Gastrocnemius medialis (tissue), 4 donors: ENCODE results near the gene INPP5D. TPM values are rescaled to one million over a fixed set of nuclear protein-coding genes. Genes with fewer than 3 reads are reported as not detected.

Experiments
- ATAC-seq, 2 donors: fragments of 150-250 bp; one replicate each; pipeline ENCODE4 v1.9.1; 2016
- DNase-seq, 2 donors: peaks; one replicate each; pipeline ENCODE4 v3.0.0-alpha.2; 2019
- H3K27ac ChIP-seq, 4 donors: fragments of 200-600 bp; sonication (generic); 1 replicate in 1 of 4; 2 replicates in 3 of 4; pipeline ENCODE4 v1.5.1; 2016 to 2018; ENCODE audit warnings: mild to moderate bottlenecking in 2 of 4, moderate library complexity in 1 of 4
- H3K27me3 ChIP-seq, 3 donors: fragments of 200-600 bp; sonication (generic) in 2 of 3; 1 replicate in 1 of 3; 2 replicates in 2 of 3; pipeline versions ENCODE4 v1.5.1 to v1.6.0; 2016 to 2019; ENCODE audit warnings: mild to moderate bottlenecking in 1 of 3, moderate library complexity in 1 of 3
- H3K36me3 ChIP-seq, 2 donors: fragments of 200-600 bp; sonication (generic) in 1 of 2; one replicate each; pipeline ENCODE4 v1.5.1; 2017 to 2018
- H3K4me1 ChIP-seq, 2 donors: fragments of 200-600 bp; sonication (generic) in 1 of 2; one replicate each; pipeline ENCODE4 v1.5.1; 2016 to 2017; ENCODE audit warnings: mild to moderate bottlenecking in 2 of 2
- H3K4me3 ChIP-seq, 4 donors: fragments of 200-600 bp; sonication (generic) in 3 of 4; 1 replicate in 1 of 4; 2 replicates in 3 of 4; pipeline ENCODE4 v1.5.1; 2016 to 2019; ENCODE audit warnings: mild to moderate bottlenecking in 2 of 4
- H3K9me3 ChIP-seq, 3 donors: fragments of 200-600 bp; sonication (generic) in 2 of 3; 1 replicate in 1 of 3; 2 replicates in 2 of 3; pipeline ENCODE4 v1.5.1; 2016 to 2019
- POLR2A ChIP-seq, 2 donors: fragments of 450-650 bp; IDR thresholded peaks; one replicate each; pipeline ENCODE4 v1.6.1; 2017; ENCODE audit warnings: antibody characterized with exemption in 2 of 2, mild to moderate bottlenecking in 2 of 2, moderate library complexity in 2 of 2
- in situ Hi-C, 4 donors: fragments of 200-750 bp; cut with MboI; loops; one replicate each; pipeline versions ENCODE4 v1.15.0 to v1.8.0; 2017; ENCODE audit warnings: low sequenced_read_pairs in 4 of 4
- intact Hi-C: fragments of 100-400 bp; cut with DNase I; formaldehyde crosslinking; loops from one replicate; pipeline ENCODE4 v1.15.1; 2023; ENCODE audit warnings: low total_unique reads
- total RNA-seq, 4 donors: library from RNA; depleted of rRNA; stranded (reverse); fragments of >200 nt; gene quantifications; one replicate each; pipeline versions ENCODE4 v1.1.0 to v1.2.3, GENCODE V29; 2016
- TF ChIP-seq, protein P1 (sequence below), 5 experiments: fragments of 450-650 bp in 3 of 5; fragments of 200-600 bp in 2 of 5; sonication (generic) in 2 of 5; IDR thresholded peaks in 4 of 5; conservative IDR thresholded peaks in 1 of 5; 1 replicate in 4 of 5; 2 replicates in 1 of 5; pipeline ENCODE4 v1.5.1; 2016 to 2019; ENCODE audit warnings: antibody characterized with exemption in 5 of 5, mild to moderate bottlenecking in 3 of 5, moderate library complexity in 3 of 5

INPP5D gene
- total RNA-seq, 4 donors from 2014 or later = 1.7 to 18.7 (median 4.9) TPM

DNA sequence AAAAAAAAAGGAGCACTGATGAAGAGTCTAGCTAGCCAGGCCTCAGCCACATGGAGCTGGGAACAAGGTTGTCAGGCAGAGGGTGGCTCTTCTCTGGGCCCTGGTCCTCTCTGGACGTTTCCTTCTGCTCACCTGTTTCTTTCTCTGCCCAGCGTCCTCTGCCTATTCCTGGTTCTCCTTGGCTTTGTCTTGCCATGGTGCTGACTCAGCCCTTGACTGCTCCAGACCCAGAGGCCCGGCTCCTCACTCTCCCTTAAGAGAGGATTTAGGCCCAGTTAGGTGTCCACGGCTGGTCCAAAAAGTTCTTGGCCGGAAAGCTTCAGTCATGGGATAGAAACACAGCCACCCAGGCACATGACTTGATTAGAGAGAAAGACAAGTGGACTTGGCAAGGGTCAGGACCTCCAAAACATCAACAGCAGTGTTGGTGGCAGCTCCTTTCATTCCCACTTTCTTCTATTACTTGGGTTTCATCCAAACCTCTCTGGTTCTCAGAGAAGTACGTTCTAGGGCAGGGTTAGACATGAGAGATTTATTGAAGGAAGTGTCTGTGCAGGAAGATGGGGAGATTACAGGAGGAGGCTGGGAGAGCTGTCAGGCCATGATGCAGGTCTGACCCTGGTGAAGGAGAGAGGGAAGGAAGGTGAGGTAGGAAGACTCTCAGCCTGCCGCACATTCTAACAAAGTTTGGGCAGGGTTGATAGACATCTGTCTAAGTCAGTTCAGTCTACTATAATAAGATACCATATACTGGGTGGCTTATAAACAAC is 176.9 kb downstream of the INPP5D start:
- H3K27ac ChIP-seq = no peak overlapping the region
- H3K36me3 ChIP-seq = no peaks in the 10 kb centered on the region
- H3K4me3 ChIP-seq = no peak overlapping the region
- no peaks in the 10 kb centered on the region for H3K4me1 ChIP-seq
- TF ChIP-seq, protein P1, sequence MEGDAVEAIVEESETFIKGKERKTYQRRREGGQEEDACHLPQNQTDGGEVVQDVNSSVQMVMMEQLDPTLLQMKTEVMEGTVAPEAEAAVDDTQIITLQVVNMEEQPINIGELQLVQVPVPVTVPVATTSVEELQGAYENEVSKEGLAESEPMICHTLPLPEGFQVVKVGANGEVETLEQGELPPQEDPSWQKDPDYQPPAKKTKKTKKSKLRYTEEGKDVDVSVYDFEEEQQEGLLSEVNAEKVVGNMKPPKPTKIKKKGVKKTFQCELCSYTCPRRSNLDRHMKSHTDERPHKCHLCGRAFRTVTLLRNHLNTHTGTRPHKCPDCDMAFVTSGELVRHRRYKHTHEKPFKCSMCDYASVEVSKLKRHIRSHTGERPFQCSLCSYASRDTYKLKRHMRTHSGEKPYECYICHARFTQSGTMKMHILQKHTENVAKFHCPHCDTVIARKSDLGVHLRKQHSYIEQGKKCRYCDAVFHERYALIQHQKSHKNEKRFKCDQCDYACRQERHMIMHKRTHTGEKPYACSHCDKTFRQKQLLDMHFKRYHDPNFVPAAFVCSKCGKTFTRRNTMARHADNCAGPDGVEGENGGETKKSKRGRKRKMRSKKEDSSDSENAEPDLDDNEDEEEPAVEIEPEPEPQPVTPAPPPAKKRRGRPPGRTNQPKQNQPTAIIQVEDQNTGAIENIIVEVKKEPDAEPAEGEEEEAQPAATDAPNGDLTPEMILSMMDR (IDR thresholded peaks at IDR 0.05 in 4 of 5, conservative IDR thresholded peaks at IDR 0.05 in 1 of 5) = no peak
- no peak for TF ChIP-seq POLR2A (IDR thresholded peaks at IDR 0.05)
- intact Hi-C loops (no loop called here), in situ Hi-C loops (no loop called here)
- H3K27me3 ChIP-seq = no peaks in the 10 kb centered on the region
- DNase-seq (no peak), ATAC-seq (no peak)
- H3K9me3 ChIP-seq = no peaks in the 10 kb centered on the region

DNA sequence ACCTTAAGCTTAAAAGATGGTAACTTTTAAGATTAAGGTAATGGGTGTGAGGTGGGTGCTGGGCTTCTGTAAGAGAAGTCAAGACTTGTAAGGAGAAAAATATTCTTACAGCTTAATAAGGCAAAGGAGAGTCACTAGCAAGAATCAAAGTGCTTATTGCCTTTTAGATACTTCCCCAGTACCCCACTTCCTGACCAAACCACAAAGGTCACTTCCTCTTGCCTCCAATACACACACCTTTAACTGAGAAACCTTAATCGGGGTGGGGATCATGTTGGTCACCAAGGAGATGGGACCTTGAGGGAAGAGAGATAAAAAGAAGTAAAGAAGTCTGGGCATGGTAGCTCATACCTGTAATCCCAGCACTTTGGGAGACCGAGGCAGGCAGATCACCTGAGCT is 180.8 kb downstream of the INPP5D start:
- H3K27ac ChIP-seq = no peak overlapping the region
- no peak for ATAC-seq

DNA sequence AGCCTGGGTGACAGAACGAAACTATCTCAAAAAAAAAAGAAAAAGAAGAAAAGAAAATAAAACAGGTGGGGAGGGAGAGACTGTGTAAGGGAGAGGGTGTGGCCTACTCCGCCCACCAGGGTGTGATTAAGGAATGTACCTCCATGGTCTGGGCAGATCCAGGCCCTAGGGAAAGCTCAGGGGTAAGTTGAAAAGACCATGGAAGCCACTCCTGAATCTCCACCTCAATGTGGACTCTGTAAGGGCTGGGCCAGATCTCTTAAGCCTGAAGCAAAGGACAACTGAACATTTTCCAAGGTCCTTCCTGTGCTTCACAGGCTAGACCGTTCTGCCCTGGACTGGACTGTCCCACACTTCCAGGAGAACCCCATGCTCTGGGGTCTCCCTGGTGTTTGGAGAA is 181.7 kb downstream of the INPP5D start:
- Histone ChIP-seq H3K4me3 (no peak overlapping the region), H3K27ac (no peak overlapping the region), H3K4me1 (no peaks in the 10 kb centered on the region), H3K27me3 (no peaks in the 10 kb centered on the region), H3K9me3 (no peaks in the 10 kb centered on the region), H3K36me3 (no peaks in the 10 kb centered on the region)
- in situ Hi-C loops (loop anchor here in 1 of 4 donors (10.0 kb wide), 1 partner anchor 627 kb away; no protein-coding TSS in a partner anchor), intact Hi-C loops (no loop called here)
- DNase-seq = no peak
- ATAC-seq = peak in 1 of 2 donors; percentile 19
- TF ChIP-seq, protein P1 (IDR thresholded peaks at IDR 0.05 in 4 of 5, conservative IDR thresholded peaks at IDR 0.05 in 1 of 5) = no peak
- TF ChIP-seq POLR2A (IDR thresholded peaks at IDR 0.05) = no peak

More for the DNA sequence above, 180.8 kb downstream of the INPP5D start:
- Histone ChIP-seq H3K27me3 (no peaks in the 10 kb centered on the region), H3K4me3 (no peak overlapping the region), H3K36me3 (no peaks in the 10 kb centered on the region), H3K4me1 (no peaks in the 10 kb centered on the region), H3K9me3 (no peaks in the 10 kb centered on the region)
- in situ Hi-C loops = loop anchor here in 1 of 4 donors (10.0 kb wide), 1 partner anchor 626 kb away; no protein-coding TSS in a partner anchor
- no peak for DNase-seq
- TF ChIP-seq POLR2A (IDR thresholded peaks at IDR 0.05) = no peak
- TF ChIP-seq, protein P1 (IDR thresholded peaks at IDR 0.05 in 4 of 5, conservative IDR thresholded peaks at IDR 0.05 in 1 of 5) = no peak
- intact Hi-C loops = no loop called here

DNA sequence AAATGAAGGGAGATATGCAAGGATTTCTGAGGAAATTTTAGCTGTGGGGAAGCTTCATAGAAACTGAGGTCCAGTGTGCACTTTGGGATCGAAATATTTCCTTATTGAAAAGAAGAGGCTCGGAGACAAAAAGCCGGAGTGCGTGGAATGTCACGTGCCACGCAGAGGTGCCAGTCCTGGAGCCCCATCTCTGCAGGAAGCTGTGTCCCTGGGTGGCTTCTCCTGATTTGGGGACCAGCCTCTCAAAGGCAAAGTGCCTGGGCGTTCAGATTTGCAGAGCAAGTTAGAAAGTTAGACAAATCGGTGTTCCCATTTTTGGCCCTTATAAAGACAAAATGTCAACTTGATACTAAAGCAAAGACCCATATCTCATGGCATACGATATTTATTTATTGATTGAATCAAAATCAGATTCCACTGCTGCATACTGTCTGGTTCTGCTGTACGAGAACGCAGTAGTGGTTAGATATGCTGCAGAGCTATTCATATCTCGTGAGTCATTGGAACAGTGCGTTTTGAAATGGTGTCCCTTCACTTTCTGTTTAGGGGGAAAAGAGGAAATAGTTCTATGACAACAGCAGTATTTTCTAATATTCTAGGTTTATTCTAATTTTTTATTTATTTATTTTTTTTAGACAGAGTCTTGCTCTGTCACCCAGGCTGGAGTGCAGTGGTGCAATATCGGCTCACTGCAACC is 182.2 kb downstream of the INPP5D start:
- no peaks in the 10 kb centered on the region for H3K27me3 ChIP-seq
- in situ Hi-C loops (loop anchor here in 1 of 4 donors (10.0 kb wide), 1 partner anchor 628 kb away; no protein-coding TSS in a partner anchor), intact Hi-C loops (no loop called here)
- DNase-seq (no peak), ATAC-seq (peak; percentile 83 to 97)
- TF ChIP-seq, protein P1 (IDR thresholded peaks at IDR 0.05 in 4 of 5, conservative IDR thresholded peaks at IDR 0.05 in 1 of 5) = no peak
- TF ChIP-seq POLR2A (IDR thresholded peaks at IDR 0.05) = no peak
- no peaks in the 10 kb centered on the region for H3K4me1 ChIP-seq
- no peak overlapping the region for H3K4me3 ChIP-seq
- no peaks in the 10 kb centered on the region for H3K36me3 ChIP-seq
- no peak overlapping the region for H3K27ac ChIP-seq
- no peaks in the 10 kb centered on the region for H3K9me3 ChIP-seq
